Osteocyte (in vitro differentiated cells): ENCODE data around the gene LRRC74B. TPM values are rescaled to one million over a fixed set of nuclear protein-coding genes. Genes with fewer than 3 reads are reported as not detected.
"Not testable (repeated sequence)": the region's sequence is repeated elsewhere in the genome, so short reads cannot be mapped to it uniquely, and the experiment has no call there.

Source experiments
- DNase-seq: peaks from one replicate; pipeline ENCODE4 v3.0.0; 2021; ENCODE audit warnings: mixed read lengths; ENCODE audit not compliant: unreplicated experiment; ENCODE audit errors: extremely low spot score
- H3K27ac Mint-ChIP-seq: one replicate; pipeline ENCODE4 v1.8.0; 2021; ENCODE audit warnings: mild to moderate bottlenecking, mixed read lengths; ENCODE audit not compliant: unreplicated experiment
- H3K27me3 Mint-ChIP-seq: one replicate; pipeline ENCODE4 v1.8.0; 2021; ENCODE audit warnings: mixed read lengths; ENCODE audit not compliant: unreplicated experiment
- H3K36me3 Mint-ChIP-seq: one replicate; pipeline ENCODE4 v1.8.0; 2021; ENCODE audit warnings: mixed read lengths; ENCODE audit not compliant: unreplicated experiment
- H3K4me1 Mint-ChIP-seq: one replicate; pipeline ENCODE4 v1.8.0; 2021; ENCODE audit warnings: mixed read lengths; ENCODE audit not compliant: unreplicated experiment
- H3K4me3 Mint-ChIP-seq: one replicate; pipeline ENCODE4 v1.8.0; 2021; ENCODE audit warnings: mild to moderate bottlenecking, moderate library complexity, mixed read lengths; ENCODE audit not compliant: unreplicated experiment
- H3K9me3 Mint-ChIP-seq: one replicate; pipeline ENCODE4 v1.8.0; 2021; ENCODE audit warnings: mixed read lengths; ENCODE audit not compliant: unreplicated experiment
- CTCF ChIP-seq: fragments of 200-600 bp; sonication (generic); IDR thresholded peaks from 2 replicates; pipeline ENCODE4 v1.5.0; 2021; ENCODE audit warnings: antibody characterized with exemption, mild to moderate bottlenecking, moderate library complexity
- total RNA-seq: library from RNA; stranded (reverse); gene quantifications from 2 replicates; pipeline ENCODE4 v1.2.1, GENCODE V29; 2021

LRRC74B gene
- total RNA-seq, 1 donor from 2014 or later, result not detected

GRCh38 chr22:21079493-21079892, 33.7 kb downstream of the LRRC74B start:
- no peaks in the 10 kb centered on the region for H3K9me3 Mint-ChIP-seq
- no peaks in the 10 kb centered on the region for H3K36me3 Mint-ChIP-seq
- H3K27me3 Mint-ChIP-seq, result no peaks in the 10 kb centered on the region
- no peak for TF ChIP-seq CTCF
- no peaks in the 10 kb centered on the region for H3K4me1 Mint-ChIP-seq
- no peak overlapping the region for H3K4me3 Mint-ChIP-seq
- H3K27ac Mint-ChIP-seq, result no peak overlapping the region
- DNase-seq, result no peak

GRCh38 chr22:21080435-21081137, 34.8 kb downstream of the LRRC74B start:
- no peaks in the 10 kb centered on the region for H3K9me3 Mint-ChIP-seq
- H3K4me1 Mint-ChIP-seq, result no peaks in the 10 kb centered on the region
- DNase-seq, result no peak
- H3K36me3 Mint-ChIP-seq, result no peaks in the 10 kb centered on the region
- no peaks in the 10 kb centered on the region for H3K27me3 Mint-ChIP-seq
- no peak overlapping the region for H3K27ac Mint-ChIP-seq
- TF ChIP-seq CTCF, result no peak
- H3K4me3 Mint-ChIP-seq, result no peak overlapping the region

DNA sequence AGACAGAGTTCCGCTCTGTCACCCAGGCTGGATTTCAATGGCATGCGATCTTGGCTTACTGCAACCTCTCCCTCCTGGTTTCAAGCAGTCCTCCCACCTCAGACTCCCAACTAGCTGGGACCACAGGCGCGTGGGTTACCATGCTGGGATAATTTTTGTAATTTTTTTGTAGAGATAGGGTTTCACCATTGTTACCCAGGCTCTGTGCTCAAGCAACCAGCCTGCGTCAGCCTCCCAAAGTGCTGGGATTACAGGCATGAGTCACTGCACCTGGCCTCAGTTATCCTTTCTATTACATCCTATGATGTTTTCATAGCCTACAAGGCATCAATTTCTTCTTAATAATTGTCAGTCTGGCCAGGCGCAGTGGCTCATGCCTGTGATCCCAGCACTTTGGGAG, 36.5 kb downstream of the LRRC74B start:
- no peaks in the 10 kb centered on the region for H3K4me1 Mint-ChIP-seq
- no peak overlapping the region for H3K4me3 Mint-ChIP-seq
- H3K36me3 Mint-ChIP-seq, result no peaks in the 10 kb centered on the region

DNA sequence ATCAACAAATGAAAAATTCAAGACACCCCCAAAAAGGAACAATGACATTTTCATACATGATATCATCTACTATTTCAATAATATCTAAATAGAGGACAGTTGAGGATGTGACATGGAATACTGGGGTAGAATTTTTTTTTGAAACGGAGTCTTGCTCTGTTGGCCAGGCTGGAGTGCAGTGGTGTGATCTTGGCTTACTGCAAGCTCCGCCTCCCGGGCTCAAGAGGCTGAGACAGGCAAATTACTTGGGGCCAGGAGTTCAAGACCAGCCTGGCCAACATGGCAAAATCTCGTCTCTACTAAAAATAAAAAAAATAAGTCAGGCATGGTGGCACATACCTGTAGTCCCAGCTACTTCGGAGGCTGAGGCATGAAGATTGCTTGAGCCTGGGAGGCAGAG, 41.4 kb downstream of the LRRC74B start:
- H3K4me3 Mint-ChIP-seq, result no peak overlapping the region
- no peak for TF ChIP-seq CTCF
- H3K27ac Mint-ChIP-seq, result no peak overlapping the region
- no peak for DNase-seq
- H3K36me3 Mint-ChIP-seq, result no peaks in the 10 kb centered on the region
- peaks cover 18% of the 10 kb centered on the region for H3K27me3 Mint-ChIP-seq
- no peaks in the 10 kb centered on the region for H3K9me3 Mint-ChIP-seq
- no peaks in the 10 kb centered on the region for H3K4me1 Mint-ChIP-seq

More for the DNA sequence above, 36.5 kb downstream of the LRRC74B start:
- no peak for TF ChIP-seq CTCF
- H3K27me3 Mint-ChIP-seq, result peaks cover 4% of the 10 kb centered on the region
- no peak for DNase-seq
- no peak overlapping the region for H3K27ac Mint-ChIP-seq
- no peaks in the 10 kb centered on the region for H3K9me3 Mint-ChIP-seq

DNA sequence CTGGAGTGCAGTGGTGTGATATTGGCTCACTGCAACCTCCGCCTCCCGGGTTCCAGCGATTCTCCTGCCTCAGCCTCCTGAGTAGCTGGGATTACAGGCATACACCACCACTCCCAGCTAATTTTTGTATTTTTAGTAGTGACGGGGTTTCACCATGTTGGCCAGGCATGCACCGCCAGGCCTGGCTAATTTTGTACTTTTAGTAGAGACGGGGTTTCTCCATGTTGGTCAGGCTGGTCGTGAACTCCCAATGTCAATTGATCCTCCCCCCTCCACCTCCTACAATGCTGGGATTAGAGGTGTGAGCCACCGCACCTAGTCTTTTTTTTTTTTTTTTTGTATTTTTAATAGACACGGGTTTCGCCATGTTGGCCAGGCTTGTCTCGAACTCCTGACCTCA, 42.2 kb downstream of the LRRC74B start:
- H3K36me3 Mint-ChIP-seq, H3K4me1 Mint-ChIP-seq, DNase-seq, H3K27ac Mint-ChIP-seq, H3K4me3 Mint-ChIP-seq, H3K9me3 Mint-ChIP-seq: not testable (repeated sequence)
- H3K27me3 Mint-ChIP-seq, result peaks cover 18% of the 10 kb centered on the region

GRCh38 chr22:21091220-21091619, 45.5 kb downstream of the LRRC74B start:
- DNase-seq, result peak; percentile 67
- not testable (repeated sequence) for H3K36me3 Mint-ChIP-seq, H3K4me3 Mint-ChIP-seq, H3K27ac Mint-ChIP-seq, H3K4me1 Mint-ChIP-seq, H3K9me3 Mint-ChIP-seq
- peaks cover 23% of the 10 kb centered on the region for H3K27me3 Mint-ChIP-seq
